Smooth muscle cell (in vitro differentiated cells): ENCODE measurements around the gene HLA-DQB1. TPM values are rescaled to one million over a fixed set of nuclear protein-coding genes. Genes with fewer than 3 reads are reported as not detected.

Source experiments
- DNase-seq: peaks from one replicate; lab custom pipeline; 2025; ENCODE audit not compliant: unreplicated experiment; lab: John Stamatoyannopoulos, UW
- H2AFZ ChIP-seq: fragments of 200-600 bp; sonication (generic); 2 replicates; pipeline ENCODE4 v1.6.0; 2016; ENCODE audit warnings: antibody characterized with exemption, low read depth, mild to moderate bottlenecking
- H3F3A ChIP-seq: fragments of 200-600 bp; sonication (generic); 2 replicates; pipeline ENCODE4 v1.6.0; 2017; ENCODE audit warnings: antibody characterized with exemption, low read depth
- H3K27ac ChIP-seq: fragments of 200-600 bp; sonication (generic); 2 replicates; pipeline ENCODE4 v1.5.1; 2016; ENCODE audit warnings: low read depth, mild to moderate bottlenecking
- H3K27me3 ChIP-seq: fragments of 200-600 bp; sonication (generic); 2 replicates; pipeline ENCODE4 v1.6.1; 2016; ENCODE audit warnings: low read depth, mild to moderate bottlenecking
- H3K36me3 ChIP-seq: fragments of 200-600 bp; sonication (generic); 2 replicates; pipeline ENCODE4 v1.5.1; 2016; ENCODE audit warnings: low read depth
- H3K4me1 ChIP-seq: fragments of 200-600 bp; sonication (generic); 2 replicates; pipeline ENCODE4 v1.5.1; 2016; ENCODE audit warnings: low read depth
- H3K4me2 ChIP-seq: fragments of 200-600 bp; sonication (generic); 2 replicates; pipeline ENCODE4 v1.6.0; 2016; ENCODE audit warnings: mild to moderate bottlenecking
- H3K4me3 ChIP-seq: fragments of 200-600 bp; sonication (generic); 2 replicates; pipeline ENCODE4 v1.5.1; 2016; ENCODE audit warnings: mild to moderate bottlenecking
- H3K79me2 ChIP-seq: fragments of 200-600 bp; sonication (generic); 2 replicates; pipeline ENCODE4 v1.6.0; 2016; ENCODE audit warnings: low read depth, mild to moderate bottlenecking
- H3K9ac ChIP-seq: fragments of 200-600 bp; sonication (generic); 2 replicates; pipeline ENCODE4 v1.6.0; 2016; ENCODE audit warnings: low read depth
- H3K9me3 ChIP-seq: fragments of 200-600 bp; sonication (generic); replicated peaks from 2 replicates; pipeline ENCODE4 v1.5.1; 2016; ENCODE audit warnings: low read depth
- H4K20me1 ChIP-seq: fragments of 200-600 bp; sonication (generic); 2 replicates; pipeline ENCODE4 v1.6.0; 2016; ENCODE audit warnings: low read depth
- WGBS: methylation state at CpG from one replicate; pipeline ENCODE4 v1.1.7; 2016; ENCODE audit warnings: low lambda C conversion rate; 5-methylcytosine and 5-hydroxymethylcytosine counted together
- polyA plus RNA-seq: library from polyadenylated mRNA; unstranded; fragments of >200 nt; fragmentation: Nextera tagmentation; extraction: Ambion mirVana; gene quantifications from 2 replicates; pipeline ENCODE4 v1.2.1, GENCODE V29; 2016
- total RNA-seq: library from RNA; depleted of rRNA; stranded (reverse); fragments of >200 nt; gene quantifications from 2 replicates; pipeline ENCODE4 v1.2.3, GENCODE V29; 2014
- TF ChIP-seq, protein P1 (sequence below): fragments of 200-600 bp; sonication (generic); IDR thresholded peaks from 2 replicates; pipeline ENCODE4 v1.5.1; 2017; ENCODE audit warnings: borderline replicate concordance, mild to moderate bottlenecking, antibody characterized with exemption; ENCODE audit not compliant: insufficient read depth, poor library complexity, severe bottlenecking

The HLA-DQB1 gene
- total and polyA plus RNA-seq, 2 experiments from 2014 or later = 6.6 to 8.7 TPM

GRCh38 chr6:32641122-32641521, 25.3 kb downstream of the HLA-DQB1 start:
- Histone ChIP-seq H3K4me3 (no peak overlapping the region), H3K4me2 (no peak overlapping the region), H3K36me3 (no peaks in the 10 kb centered on the region), H3K9ac (no peak overlapping the region), H3K4me1 (peaks cover 4% of the 10 kb centered on the region), H3K27ac (no peak overlapping the region), H3K9me3 (no peaks in the 10 kb centered on the region), H3F3A (no peaks in the 10 kb centered on the region), H4K20me1 (no peaks in the 10 kb centered on the region), H3K27me3 (no peaks in the 10 kb centered on the region), H2AFZ (no peak overlapping the region), H3K79me2 (no peaks in the 10 kb centered on the region)
- TF ChIP-seq, protein P1, sequence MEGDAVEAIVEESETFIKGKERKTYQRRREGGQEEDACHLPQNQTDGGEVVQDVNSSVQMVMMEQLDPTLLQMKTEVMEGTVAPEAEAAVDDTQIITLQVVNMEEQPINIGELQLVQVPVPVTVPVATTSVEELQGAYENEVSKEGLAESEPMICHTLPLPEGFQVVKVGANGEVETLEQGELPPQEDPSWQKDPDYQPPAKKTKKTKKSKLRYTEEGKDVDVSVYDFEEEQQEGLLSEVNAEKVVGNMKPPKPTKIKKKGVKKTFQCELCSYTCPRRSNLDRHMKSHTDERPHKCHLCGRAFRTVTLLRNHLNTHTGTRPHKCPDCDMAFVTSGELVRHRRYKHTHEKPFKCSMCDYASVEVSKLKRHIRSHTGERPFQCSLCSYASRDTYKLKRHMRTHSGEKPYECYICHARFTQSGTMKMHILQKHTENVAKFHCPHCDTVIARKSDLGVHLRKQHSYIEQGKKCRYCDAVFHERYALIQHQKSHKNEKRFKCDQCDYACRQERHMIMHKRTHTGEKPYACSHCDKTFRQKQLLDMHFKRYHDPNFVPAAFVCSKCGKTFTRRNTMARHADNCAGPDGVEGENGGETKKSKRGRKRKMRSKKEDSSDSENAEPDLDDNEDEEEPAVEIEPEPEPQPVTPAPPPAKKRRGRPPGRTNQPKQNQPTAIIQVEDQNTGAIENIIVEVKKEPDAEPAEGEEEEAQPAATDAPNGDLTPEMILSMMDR = no peak
- no peak for DNase-seq
- 90% methylated on average over 6 of the region's 6 CpGs for WGBS

DNA sequence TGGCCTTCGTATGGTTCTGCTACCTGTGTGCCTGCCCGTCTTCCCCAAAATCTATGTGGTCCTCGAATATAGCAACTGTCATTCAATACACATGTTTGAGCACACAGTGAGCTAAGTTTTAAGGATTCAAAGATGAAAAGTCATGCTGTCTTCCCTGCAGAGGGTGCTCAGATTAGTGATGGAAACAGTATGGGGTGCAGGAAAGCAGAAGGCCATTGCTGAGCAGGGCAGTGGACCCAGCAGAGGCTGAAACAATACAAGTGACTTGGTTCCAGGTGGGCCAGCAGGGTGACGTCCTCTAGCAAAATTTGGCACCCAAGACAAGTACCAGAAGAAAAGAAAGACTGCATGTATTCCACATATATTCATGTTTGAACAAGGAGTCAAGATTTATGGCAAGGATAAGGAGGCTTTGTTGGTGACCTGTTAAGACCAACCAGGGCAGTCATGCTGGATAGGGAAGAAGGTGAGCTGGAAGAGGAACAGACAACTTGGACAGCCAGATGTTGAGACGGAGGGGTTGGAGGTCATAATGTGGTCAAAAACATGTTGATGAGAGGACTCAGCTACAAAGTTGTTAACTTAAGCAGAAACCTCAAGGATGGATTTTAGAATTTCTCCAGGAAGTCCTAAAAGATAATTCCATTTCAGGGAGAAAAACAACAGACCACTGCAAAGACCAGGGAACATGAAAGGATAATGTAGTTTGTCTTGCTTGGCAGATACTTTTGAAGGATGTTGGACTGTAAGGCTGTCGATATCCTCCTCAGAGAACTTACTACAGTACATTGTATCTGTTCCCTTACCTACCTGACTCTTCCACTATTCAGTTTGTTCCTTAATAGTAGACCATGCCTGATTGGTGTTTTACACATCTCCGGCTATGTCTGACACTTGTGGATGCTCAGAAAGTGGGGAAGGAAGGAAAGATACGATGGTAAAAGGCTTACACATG, 26.7 kb downstream of the HLA-DQB1 start:
- H3K36me3 ChIP-seq = no peaks in the 10 kb centered on the region
- H4K20me1 ChIP-seq = no peaks in the 10 kb centered on the region
- no peak overlapping the region for H2AFZ ChIP-seq
- H3K4me3 ChIP-seq = no peak overlapping the region
- DNase-seq = no peak
- WGBS = 82% methylated on average over 8 of the region's 8 CpGs
- peaks cover 5% of the 10 kb centered on the region for H3K4me1 ChIP-seq
- no peaks in the 10 kb centered on the region for H3F3A ChIP-seq
- no peaks in the 10 kb centered on the region for H3K9me3 ChIP-seq
- H3K27ac ChIP-seq = no peak overlapping the region
- no peak overlapping the region for H3K9ac ChIP-seq
- H3K4me2 ChIP-seq = no peak overlapping the region
- no peaks in the 10 kb centered on the region for H3K79me2 ChIP-seq
- TF ChIP-seq, protein P1 = no peak
- H3K27me3 ChIP-seq = no peaks in the 10 kb centered on the region

GRCh38 chr6:32638532-32639219, 27.8 kb downstream of the HLA-DQB1 start:
- no peak overlapping the region for H3K9ac ChIP-seq
- no peaks in the 10 kb centered on the region for H4K20me1 ChIP-seq
- H3K36me3 ChIP-seq = no peaks in the 10 kb centered on the region
- no peak overlapping the region for H2AFZ ChIP-seq
- H3K4me1 ChIP-seq = peaks cover 5% of the 10 kb centered on the region
- no peak overlapping the region for H3K4me3 ChIP-seq
- H3K79me2 ChIP-seq = no peaks in the 10 kb centered on the region
- 90% methylated on average over 9 of the region's 9 CpGs for WGBS
- TF ChIP-seq, protein P1 = no peak
- H3K27me3 ChIP-seq = no peaks in the 10 kb centered on the region
- DNase-seq = no peak
- no peaks in the 10 kb centered on the region for H3K9me3 ChIP-seq
- H3K4me2 ChIP-seq = no peak overlapping the region
- no peaks in the 10 kb centered on the region for H3F3A ChIP-seq
- H3K27ac ChIP-seq = no peak overlapping the region
